GM21367 (cell line): ENCODE measurements around the gene STRIT1.

Experiments used
- ATAC-seq: cut with Tn5 transposase; IDR thresholded peaks from one replicate; pipeline ENCODE4 v1.9.1; 2021; ENCODE audit not compliant: unreplicated experiment

Gene STRIT1

GRCh38 chr3:155293516-155293915 lies at the start of gene STRIT1:
Gene STRIT1, minus strand, starts transcription at chr3:155293683.
- no peak for ATAC-seq

GRCh38 chr3:155342344-155342743 lies 48.9 kb upstream of the STRIT1 start:
- no peak for ATAC-seq

- no peak for ATAC-seq
Observed at GRCh38 chr3:155339052-155339451, 45.6 kb upstream of the STRIT1 start.

GRCh38 chr3:155335724-155336354 lies 42.4 kb upstream of the STRIT1 start:
- ATAC-seq, result peak; percentile 42

GRCh38 chr3:155334914-155335723 lies 41.6 kb upstream of the STRIT1 start:
- peak; percentile 94 for ATAC-seq

GRCh38 chr3:155334215-155334913 lies 40.9 kb upstream of the STRIT1 start:
- no peak for ATAC-seq

- no peak for ATAC-seq
Observed at GRCh38 chr3:155332716-155333115, 39.2 kb upstream of the STRIT1 start.

GRCh38 chr3:155331078-155331477 lies 37.6 kb upstream of the STRIT1 start:
- ATAC-seq, result no peak

GRCh38 chr3:155330370-155330769 lies 36.9 kb upstream of the STRIT1 start:
- ATAC-seq, result no peak

GRCh38 chr3:155329513-155330048 lies 36.1 kb upstream of the STRIT1 start:
- no peak for ATAC-seq

GRCh38 chr3:155327871-155328270 lies 34.4 kb upstream of the STRIT1 start:
- no peak for ATAC-seq

GRCh38 chr3:155327430-155327829 lies 33.9 kb upstream of the STRIT1 start:
- ATAC-seq, result no peak

GRCh38 chr3:155326901-155327300 lies 33.4 kb upstream of the STRIT1 start:
- no peak for ATAC-seq

- ATAC-seq, result no peak
Observed at GRCh38 chr3:155326244-155326643, 32.8 kb upstream of the STRIT1 start.

- no peak for ATAC-seq
Observed at GRCh38 chr3:155325263-155325835, 31.9 kb upstream of the STRIT1 start.

GRCh38 chr3:155323063-155323666 lies 29.7 kb upstream of the STRIT1 start:
- peak; percentile 97 for ATAC-seq

- no peak for ATAC-seq
Observed at GRCh38 chr3:155321418-155321817, 27.9 kb upstream of the STRIT1 start.

GRCh38 chr3:155320934-155321333 lies 27.5 kb upstream of the STRIT1 start:
- ATAC-seq, result no peak

- no peak for ATAC-seq
Observed at GRCh38 chr3:155318740-155319139, 25.3 kb upstream of the STRIT1 start.

- ATAC-seq, result no peak
Observed at GRCh38 chr3:155317211-155317610, 23.7 kb upstream of the STRIT1 start.

- no peak for ATAC-seq
Observed at GRCh38 chr3:155316426-155316825, 22.9 kb upstream of the STRIT1 start.
